GM18951 (cell line): ENCODE results near the gene MRPL4.
"Not testable (repeated sequence)": the region's sequence is repeated elsewhere in the genome, so short reads cannot be mapped to it uniquely, and the experiment has no call there.

ENCODE experiments used
- POLR2A ChIP-seq: IDR thresholded peaks from 4 replicates; pipeline ENCODE4 v1.6.1; 2011; ENCODE audit warnings: mild to moderate bottlenecking; ENCODE audit not compliant: insufficient read length, insufficient read depth; ENCODE audit errors: extremely low read depth
- in situ Hi-C: fragments of 300-500 bp; cut with MboI; formaldehyde crosslinking; loops from one replicate; pipeline ENCODE4 v1.12.0; 2022; ENCODE audit warnings: low sequenced_read_pairs, mixed read lengths, inconsistent platforms; ENCODE audit not compliant: unreplicated experiment

Gene MRPL4

GRCh38 chr19:10223488-10224213 is 28.4 kb upstream of the MRPL4 start:
- in situ Hi-C loops = no loop called here
- no peak for TF ChIP-seq POLR2A

- in situ Hi-C loops = no loop called here
- TF ChIP-seq POLR2A = no peak
Observed at GRCh38 chr19:10224337-10224736, 27.7 kb upstream of the MRPL4 start.

DNA sequence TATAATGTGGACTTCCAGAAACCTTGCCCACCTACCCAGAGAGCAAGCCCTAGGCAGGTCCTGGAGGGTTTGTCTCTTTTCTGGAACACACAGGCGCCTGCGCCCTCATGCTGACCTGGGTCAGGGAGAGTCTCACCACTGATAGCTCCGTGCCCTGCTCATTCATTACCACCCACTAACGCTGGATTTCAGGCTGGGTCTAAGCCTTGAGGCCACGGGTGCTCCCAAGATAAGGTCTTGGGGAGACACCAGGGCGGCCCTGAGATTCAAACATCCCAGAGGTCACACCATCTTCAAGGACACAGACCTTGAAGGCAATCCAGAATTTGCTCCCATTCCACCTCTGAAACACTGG is 26.0 kb upstream of the MRPL4 start:
- in situ Hi-C loops = no loop called here
- TF ChIP-seq POLR2A = no peak

- no peak for TF ChIP-seq POLR2A
Observed at GRCh38 chr19:10226376-10227025, 25.5 kb upstream of the MRPL4 start.

GRCh38 chr19:10227026-10227971 is 24.7 kb upstream of the MRPL4 start:
- in situ Hi-C loops = no loop called here
- TF ChIP-seq POLR2A = no peak

More at GRCh38 chr19:10226376-10227025, 25.5 kb upstream of the MRPL4 start:
- in situ Hi-C loops = no loop called here

DNA sequence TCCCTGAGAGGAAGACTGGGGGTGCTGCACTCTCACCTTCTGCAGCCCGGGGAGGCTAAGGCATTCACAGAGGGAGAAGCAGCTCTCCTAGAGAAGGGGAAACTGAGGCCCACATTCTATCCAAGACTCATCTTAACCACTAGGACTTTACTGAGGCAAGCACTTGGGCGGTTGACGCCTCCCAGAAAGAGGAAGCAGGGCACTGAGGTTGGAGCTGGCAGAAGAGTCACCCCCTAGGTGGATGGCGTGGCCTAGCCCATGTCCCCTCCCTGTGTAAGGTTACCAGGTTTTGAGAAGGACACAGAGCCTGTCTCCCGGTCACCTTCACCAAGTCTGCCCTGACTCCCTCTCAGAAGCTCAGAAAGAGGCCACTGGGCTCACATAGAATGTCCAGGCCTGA is 23.6 kb upstream of the MRPL4 start:
- no peak for TF ChIP-seq POLR2A
- in situ Hi-C loops = no loop called here

DNA sequence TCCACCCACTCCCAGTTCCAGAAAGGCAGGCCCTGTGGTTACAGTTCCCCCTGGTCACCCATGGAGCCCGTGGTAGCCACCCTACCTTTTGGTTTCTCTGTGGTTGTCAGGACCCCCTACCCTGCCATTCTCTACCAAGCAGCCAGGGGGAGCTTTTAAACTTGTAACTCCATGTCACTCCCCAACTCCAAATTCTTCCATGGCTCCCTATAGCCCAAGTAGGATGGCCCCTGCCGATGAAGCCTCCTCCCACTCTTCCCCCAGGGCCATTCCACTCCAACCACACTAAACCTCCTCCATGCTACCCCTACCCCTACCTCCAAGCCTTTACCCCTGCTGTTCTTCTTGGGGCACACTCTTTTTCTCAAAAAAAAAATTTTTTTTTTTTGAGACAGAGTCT is 23.1 kb upstream of the MRPL4 start:
- no peak for TF ChIP-seq POLR2A
- in situ Hi-C loops = no loop called here

DNA sequence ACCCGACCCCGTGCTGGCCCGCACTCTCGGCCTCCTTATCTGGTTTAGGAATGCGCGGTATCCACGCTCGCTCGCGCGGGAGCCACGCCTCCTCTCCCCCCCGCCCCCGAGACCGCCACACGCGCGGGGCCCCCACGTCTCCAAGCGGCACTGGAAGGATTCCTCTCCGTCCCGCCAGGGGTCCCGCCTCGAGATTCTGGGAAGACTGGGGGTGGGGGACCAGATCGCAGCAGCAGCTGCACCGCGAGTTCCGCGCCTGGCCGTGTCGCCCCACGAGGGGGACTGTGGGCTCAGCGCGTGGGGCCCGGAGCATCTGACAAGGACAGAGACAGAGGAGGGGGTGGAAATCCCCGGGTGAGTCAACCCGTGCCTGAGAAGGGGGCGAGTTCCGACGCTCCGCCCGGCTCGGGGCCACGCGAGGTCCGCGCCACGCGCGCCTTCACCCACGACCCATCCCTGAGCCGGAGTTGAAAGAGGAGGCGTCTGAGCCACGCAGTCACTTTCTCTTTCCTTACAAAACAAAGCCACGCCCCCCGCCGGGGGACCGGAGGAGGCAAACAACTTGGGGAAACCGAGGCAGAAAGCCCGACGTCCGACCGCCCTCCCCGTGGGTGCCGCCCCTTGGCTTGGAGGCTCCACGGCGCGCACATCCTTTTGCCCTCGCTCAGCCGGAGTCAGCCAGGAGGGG is 21.7 kb upstream of the MRPL4 start:
- in situ Hi-C loops = no loop called here
- no peak for TF ChIP-seq POLR2A

- peak; percentile 73 for TF ChIP-seq POLR2A
- in situ Hi-C loops = no loop called here
Observed at GRCh38 chr19:10230861-10231611, 21.0 kb upstream of the MRPL4 start, which contains the start of gene S1PR2. Gene S1PR2 (minus strand): TSS chr19:10231331. CDS start chr19:10224905, 6,426 bp downstream.

- in situ Hi-C loops = no loop called here
Observed at GRCh38 chr19:10231612-10232228, 20.3 kb upstream of the MRPL4 start.

GRCh38 chr19:10233946-10234345 is 18.1 kb upstream of the MRPL4 start:
- in situ Hi-C loops = no loop called here
- no peak for TF ChIP-seq POLR2A

More at GRCh38 chr19:10231612-10232228, 20.3 kb upstream of the MRPL4 start:
- no peak for TF ChIP-seq POLR2A

- no peak for TF ChIP-seq POLR2A
- in situ Hi-C loops = no loop called here
Observed at GRCh38 chr19:10235003-10235402, 17.0 kb upstream of the MRPL4 start.

DNA sequence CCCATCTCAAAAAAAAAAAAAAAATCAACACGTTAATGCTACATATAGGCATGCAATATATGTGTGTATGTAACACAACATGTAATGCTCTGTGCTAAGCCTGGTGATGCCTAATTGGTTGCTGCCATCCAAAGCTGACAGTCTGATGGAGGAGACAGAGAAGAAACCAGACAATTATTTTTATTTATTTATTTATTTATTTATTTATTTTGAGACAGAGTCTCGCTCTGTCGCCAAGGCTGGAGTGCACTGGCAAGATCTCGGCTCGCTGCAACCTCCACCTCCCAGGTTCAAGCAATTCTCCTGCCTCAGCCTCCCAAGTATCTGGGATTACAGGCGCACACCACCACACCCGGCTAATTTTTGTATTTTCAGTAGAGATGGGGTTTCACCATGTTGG is 16.6 kb upstream of the MRPL4 start:
- in situ Hi-C loops = not testable (repeated sequence)
